OCI-LY1 (cell line): ENCODE data around the gene UBTD1.

Experiments used
- H2AFZ ChIP-seq: fragments of 200-600 bp; sonication (generic), shearing (Covaris generic); 2 replicates; pipeline ENCODE4 v1.6.0; 2014; ENCODE audit warnings: antibody characterized with exemption, mild to moderate bottlenecking, low read length
- H3F3A ChIP-seq: fragments of 200-600 bp; sonication (generic), shearing (Covaris generic); 2 replicates; pipeline ENCODE4 v1.6.0; 2014; ENCODE audit warnings: mild to moderate bottlenecking, antibody characterized with exemption, low read length, moderate library complexity; ENCODE audit not compliant: insufficient read depth
- H3K27ac ChIP-seq: fragments of 200-600 bp; sonication (generic); 2 replicates; pipeline ENCODE4 v1.5.1; 2014; ENCODE audit warnings: low read length, mixed run types, mild to moderate bottlenecking, low read depth; ENCODE audit not compliant: poor library complexity, severe bottlenecking
- H3K27me3 ChIP-seq: fragments of 200-600 bp; sonication (generic); 2 replicates; pipeline ENCODE4 v1.6.0; 2014; ENCODE audit warnings: antibody characterized with exemption, mild to moderate bottlenecking, low read length, moderate library complexity; ENCODE audit not compliant: insufficient read depth
- H3K36me3 ChIP-seq: fragments of 200-600 bp; sonication (generic); 2 replicates; pipeline ENCODE4 v1.6.1; 2014; ENCODE audit warnings: mild to moderate bottlenecking, antibody characterized with exemption, low read length, moderate library complexity, mixed read lengths; ENCODE audit not compliant: insufficient read depth
- H3K4me1 ChIP-seq: fragments of 200-600 bp; sonication (generic); 2 replicates; pipeline ENCODE4 v1.5.1; 2014; ENCODE audit warnings: mild to moderate bottlenecking, low read length, moderate library complexity; ENCODE audit not compliant: insufficient read depth, severe bottlenecking
- H3K4me2 ChIP-seq: fragments of 200-600 bp; sonication (generic), shearing (Covaris generic); 2 replicates; pipeline ENCODE4 v1.6.1; 2014; ENCODE audit warnings: low read length
- H3K4me3 ChIP-seq: fragments of 200-600 bp; sonication (generic); 2 replicates; pipeline ENCODE4 v1.5.1; 2014; ENCODE audit warnings: low read length, low read depth, mild to moderate bottlenecking, mixed read lengths; ENCODE audit not compliant: poor library complexity, severe bottlenecking
- H3K79me2 ChIP-seq: fragments of 200-600 bp; shearing (Covaris generic); 2 replicates; pipeline ENCODE4 v1.6.1; 2016; ENCODE audit warnings: mixed run types, low read length, mixed read lengths; ENCODE audit not compliant: insufficient read depth
- H3K9ac ChIP-seq: fragments of 200-600 bp; sonication (generic), shearing (Covaris generic); 2 replicates; pipeline ENCODE4 v1.6.1; 2014; ENCODE audit warnings: mild to moderate bottlenecking, low read length, mixed read lengths
- H3K9me2 ChIP-seq: fragments of 200-600 bp; sonication (generic), shearing (Covaris generic); 2 replicates; pipeline ENCODE4 v1.6.1; 2014; ENCODE audit warnings: low read depth, mild to moderate bottlenecking, low read length, mixed read lengths
- H3K9me3 ChIP-seq: fragments of 200-600 bp; shearing (Covaris generic); 2 replicates; pipeline ENCODE4 v1.6.1; 2014; ENCODE audit warnings: low read length, mixed read lengths
- H4K20me1 ChIP-seq: fragments of 200-600 bp; sonication (generic), shearing (Covaris generic); 2 replicates; pipeline ENCODE4 v1.6.0; 2016; ENCODE audit warnings: mild to moderate bottlenecking, low read length; ENCODE audit not compliant: insufficient read depth
- EZH2 ChIP-seq: fragments of 200-600 bp; sonication (generic), shearing (Covaris generic); IDR thresholded peaks from 2 replicates; pipeline ENCODE4 v1.8.0; 2017; ENCODE audit warnings: borderline replicate concordance, mixed run types, mild to moderate bottlenecking, antibody characterized with exemption, low read length, moderate library complexity, mixed read lengths
- TF ChIP-seq, protein P1 (sequence below): fragments of 200-600 bp; sonication (generic), shearing (Covaris generic); IDR thresholded peaks from 2 replicates; pipeline ENCODE4 v1.5.1; 2017; ENCODE audit warnings: mild to moderate bottlenecking, antibody characterized with exemption, low read length, moderate library complexity, mixed read lengths

UBTD1 gene

DNA sequence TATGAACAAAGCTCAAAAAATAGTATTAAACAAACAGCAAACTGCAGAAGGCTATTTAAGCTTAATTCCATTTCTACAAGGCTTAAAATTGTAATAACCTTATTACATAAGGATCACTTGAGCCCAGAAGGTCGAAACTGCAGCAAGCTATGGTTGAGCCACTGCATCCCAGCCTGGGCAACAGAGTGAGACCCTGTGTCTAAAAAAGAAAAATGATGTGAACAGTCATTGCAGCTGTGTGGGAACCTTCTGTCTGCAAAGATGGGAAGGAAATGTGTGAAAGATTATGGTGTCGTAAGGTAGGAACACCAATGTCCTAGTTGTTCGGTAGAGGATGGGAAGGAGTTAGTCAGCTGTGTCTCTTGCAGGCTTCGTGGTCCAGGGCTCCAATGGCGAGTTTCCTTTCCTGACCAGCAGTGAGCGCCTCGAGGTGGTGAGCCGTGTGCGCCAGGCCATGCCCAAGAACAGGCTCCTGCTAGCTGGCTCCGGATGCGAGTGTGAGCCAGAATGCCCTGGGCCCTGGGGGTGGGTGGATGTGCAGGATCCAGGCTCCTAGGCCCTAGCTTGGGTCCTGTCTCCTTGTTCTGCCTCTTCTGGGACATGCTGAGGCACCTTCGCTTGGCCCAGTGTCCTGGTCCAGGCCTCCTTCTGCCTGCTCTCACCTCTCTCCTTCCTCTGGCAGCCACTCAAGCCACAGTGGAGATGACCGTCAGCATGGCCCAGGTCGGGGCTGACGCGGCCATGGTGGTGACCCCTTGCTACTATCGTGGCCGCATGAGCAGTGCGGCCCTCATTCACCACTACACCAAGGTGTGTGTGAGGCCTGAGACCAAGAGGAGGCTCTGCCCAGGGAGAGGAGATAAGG lies 99.9 kb downstream of the UBTD1 start:
- no peaks in the 10 kb centered on the region for H4K20me1 ChIP-seq
- no peak overlapping the region for H2AFZ ChIP-seq
- TF ChIP-seq, protein P1, sequence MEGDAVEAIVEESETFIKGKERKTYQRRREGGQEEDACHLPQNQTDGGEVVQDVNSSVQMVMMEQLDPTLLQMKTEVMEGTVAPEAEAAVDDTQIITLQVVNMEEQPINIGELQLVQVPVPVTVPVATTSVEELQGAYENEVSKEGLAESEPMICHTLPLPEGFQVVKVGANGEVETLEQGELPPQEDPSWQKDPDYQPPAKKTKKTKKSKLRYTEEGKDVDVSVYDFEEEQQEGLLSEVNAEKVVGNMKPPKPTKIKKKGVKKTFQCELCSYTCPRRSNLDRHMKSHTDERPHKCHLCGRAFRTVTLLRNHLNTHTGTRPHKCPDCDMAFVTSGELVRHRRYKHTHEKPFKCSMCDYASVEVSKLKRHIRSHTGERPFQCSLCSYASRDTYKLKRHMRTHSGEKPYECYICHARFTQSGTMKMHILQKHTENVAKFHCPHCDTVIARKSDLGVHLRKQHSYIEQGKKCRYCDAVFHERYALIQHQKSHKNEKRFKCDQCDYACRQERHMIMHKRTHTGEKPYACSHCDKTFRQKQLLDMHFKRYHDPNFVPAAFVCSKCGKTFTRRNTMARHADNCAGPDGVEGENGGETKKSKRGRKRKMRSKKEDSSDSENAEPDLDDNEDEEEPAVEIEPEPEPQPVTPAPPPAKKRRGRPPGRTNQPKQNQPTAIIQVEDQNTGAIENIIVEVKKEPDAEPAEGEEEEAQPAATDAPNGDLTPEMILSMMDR = no peak
- no peak for TF ChIP-seq EZH2
- H3K27ac ChIP-seq = no peak overlapping the region
- no peaks in the 10 kb centered on the region for H3F3A ChIP-seq
- no peak overlapping the region for H3K9ac ChIP-seq
- no peaks in the 10 kb centered on the region for H3K36me3 ChIP-seq
- H3K4me3 ChIP-seq = no peak overlapping the region
- no peaks in the 10 kb centered on the region for H3K27me3 ChIP-seq
- H3K9me2 ChIP-seq = no peaks in the 10 kb centered on the region
- no peaks in the 10 kb centered on the region for H3K4me1 ChIP-seq
- no peaks in the 10 kb centered on the region for H3K79me2 ChIP-seq
- no peak overlapping the region for H3K4me2 ChIP-seq
- H3K9me3 ChIP-seq = no peaks in the 10 kb centered on the region

DNA sequence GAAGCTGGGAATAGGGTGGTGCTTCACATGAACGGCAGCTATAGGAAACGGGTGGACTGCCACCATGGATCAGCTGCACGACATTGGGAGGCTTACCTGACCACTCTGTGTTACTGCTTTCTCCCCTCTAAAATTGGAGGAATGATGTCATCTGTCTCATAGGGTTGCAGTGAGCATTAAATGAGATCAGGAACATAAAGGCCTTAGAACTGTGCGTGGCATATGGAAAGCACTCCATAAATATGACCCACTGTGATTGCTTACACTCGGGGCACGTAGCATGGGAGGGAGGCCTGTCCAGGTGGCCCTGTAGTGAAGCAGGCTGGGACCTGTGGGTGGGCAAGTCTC lies 100.5 kb downstream of the UBTD1 start:
- Histone ChIP-seq H3K27me3 (no peaks in the 10 kb centered on the region), H3K27ac (no peak overlapping the region), H3K4me3 (no peak overlapping the region), H2AFZ (no peak overlapping the region), H3K9me3 (no peaks in the 10 kb centered on the region), H3K36me3 (no peaks in the 10 kb centered on the region), H4K20me1 (no peaks in the 10 kb centered on the region), H3K9me2 (no peaks in the 10 kb centered on the region), H3K4me1 (no peaks in the 10 kb centered on the region), H3K9ac (no peak overlapping the region), H3K79me2 (no peaks in the 10 kb centered on the region), H3F3A (no peaks in the 10 kb centered on the region), H3K4me2 (no peak overlapping the region)
- TF ChIP-seq, protein P1 = no peak
- TF ChIP-seq EZH2 = no peak

DNA sequence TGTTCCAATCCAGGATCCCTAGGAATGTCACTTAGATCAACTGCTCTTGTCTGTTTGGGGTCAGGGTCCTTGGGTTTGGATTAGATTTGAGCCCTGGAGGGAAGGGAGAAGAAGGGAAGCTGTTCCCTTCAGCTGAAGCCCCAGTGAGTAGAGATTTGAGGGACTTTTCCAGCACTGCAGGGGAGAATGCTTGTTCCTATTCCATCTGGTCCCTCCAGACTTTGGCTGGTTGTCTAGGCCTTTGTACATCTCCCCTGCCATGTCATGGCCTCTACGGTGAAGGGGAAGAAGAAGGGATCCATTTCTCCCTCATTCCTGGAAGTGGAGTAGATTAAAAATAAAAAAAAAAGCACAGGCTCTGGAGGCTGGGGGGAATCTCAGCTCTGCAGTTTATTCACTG lies 101.9 kb downstream of the UBTD1 start:
- no peaks in the 10 kb centered on the region for H3K27me3 ChIP-seq
- H3K9me3 ChIP-seq = no peaks in the 10 kb centered on the region
- H3K36me3 ChIP-seq = no peaks in the 10 kb centered on the region
- no peak overlapping the region for H3K9ac ChIP-seq
- no peaks in the 10 kb centered on the region for H3K9me2 ChIP-seq
- H3K4me1 ChIP-seq = no peaks in the 10 kb centered on the region
- no peak overlapping the region for H3K4me3 ChIP-seq
- H3F3A ChIP-seq = no peaks in the 10 kb centered on the region
- H2AFZ ChIP-seq = no peak overlapping the region
- H4K20me1 ChIP-seq = no peaks in the 10 kb centered on the region
- no peaks in the 10 kb centered on the region for H3K79me2 ChIP-seq
- TF ChIP-seq, protein P1 = no peak
- no peak for TF ChIP-seq EZH2
- no peak overlapping the region for H3K4me2 ChIP-seq
- no peak overlapping the region for H3K27ac ChIP-seq
